Measurements from ENCODE around the gene P2RX4. TPM values are rescaled to one million over a fixed set of nuclear protein-coding genes. Genes with fewer than 3 reads are reported as not detected.
"Not testable (repeated sequence)": the region's sequence is repeated elsewhere in the genome, so short reads cannot be mapped to it uniquely, and the experiment has no call there.

P2RX4 gene
- total RNA-seq, 1 donor = 9.1 TPM

DNA sequence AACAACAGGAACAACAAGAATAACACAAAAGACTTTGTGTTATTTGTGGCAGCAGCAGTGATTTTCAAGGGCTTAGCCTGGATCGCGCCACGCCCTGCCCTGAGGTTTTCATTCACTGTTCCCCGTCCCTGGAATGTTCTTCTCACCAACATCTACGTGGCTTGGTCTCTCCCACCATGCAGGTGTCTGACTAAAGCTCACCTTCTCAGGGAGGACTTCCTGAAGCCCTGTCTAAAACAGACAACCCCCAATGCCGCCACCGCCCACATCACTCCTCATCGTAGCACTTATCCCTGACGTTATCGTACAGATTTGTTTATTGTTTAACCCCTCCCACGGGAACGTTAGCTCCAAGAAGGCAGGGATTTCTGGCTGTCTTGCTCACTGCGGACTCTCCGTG is 40.4 kb downstream of the P2RX4 start:
- DNase-seq (ENCODE audit: low read depth) = no peak
- no peak for TF ChIP-seq CTCF (IDR thresholded peaks at IDR 0.05; ENCODE audit: insufficient read depth, low read length)
- H3K4me3 ChIP-seq (ENCODE audit: low read depth, low read length) = no peak overlapping the region

DNA sequence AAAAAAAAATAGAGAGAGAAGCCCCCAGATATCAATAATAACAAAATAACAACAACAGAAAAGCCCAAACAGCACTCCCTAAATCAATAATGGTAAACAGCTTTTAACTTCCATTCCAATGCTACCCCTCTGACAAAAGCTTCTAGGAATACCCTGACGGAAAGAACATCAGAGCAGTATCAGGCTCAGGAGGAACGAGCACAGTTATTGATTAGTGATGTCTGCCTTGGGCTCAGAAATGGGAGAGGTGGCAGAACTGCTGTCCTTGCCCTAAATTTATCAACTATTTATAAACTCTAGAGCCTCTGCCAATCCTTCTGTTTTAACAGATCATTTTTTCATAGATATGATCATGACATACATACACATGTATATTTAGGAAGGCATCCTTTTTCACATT is 41.9 kb downstream of the P2RX4 start:
- no peak for TF ChIP-seq CTCF (IDR thresholded peaks at IDR 0.05; ENCODE audit: insufficient read depth, low read length)
- no peak for DNase-seq (ENCODE audit: low read depth)
- H3K4me3 ChIP-seq (ENCODE audit: low read depth, low read length) = no peak overlapping the region

- TF ChIP-seq CTCF (IDR thresholded peaks at IDR 0.05; ENCODE audit: insufficient read depth, low read length) = no peak
- DNase-seq (ENCODE audit: low read depth) = no peak
- H3K4me3 ChIP-seq (ENCODE audit: low read depth, low read length) = no peak overlapping the region
These were observed 42.9 kb downstream of the P2RX4 start for GRCh38 chr12:121252712-121253345.

GRCh38 chr12:121253638-121254335 is 43.9 kb downstream of the P2RX4 start:
- DNase-seq (ENCODE audit: low read depth) = no peak
- no peak for TF ChIP-seq CTCF (IDR thresholded peaks at IDR 0.05; ENCODE audit: insufficient read depth, low read length)
- H3K4me3 ChIP-seq (ENCODE audit: low read depth, low read length) = no peak overlapping the region

DNA sequence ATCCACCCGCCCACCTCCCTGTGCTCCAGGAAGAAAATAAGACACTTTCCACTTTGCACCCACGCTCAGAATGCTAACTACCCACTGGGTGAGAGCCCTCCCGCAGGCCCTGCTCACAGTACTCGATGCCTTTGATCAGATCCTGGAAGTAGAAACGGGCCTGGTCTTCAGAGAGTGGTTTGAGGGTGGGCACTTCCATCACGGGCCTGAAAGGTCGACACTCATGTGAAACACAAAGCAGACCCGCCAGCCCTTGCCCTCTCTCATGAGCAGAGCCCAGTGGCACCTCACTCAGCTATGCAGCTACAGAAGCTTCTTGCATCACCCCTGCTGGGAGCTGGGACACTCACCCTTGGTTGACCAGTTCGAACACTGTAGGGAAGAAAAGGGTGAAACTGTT is 45.5 kb downstream of the P2RX4 start:
- H3K4me3 ChIP-seq (ENCODE audit: low read depth, low read length) = no peak overlapping the region
- DNase-seq (ENCODE audit: low read depth) = no peak
- TF ChIP-seq CTCF (IDR thresholded peaks at IDR 0.05; ENCODE audit: insufficient read depth, low read length) = no peak

DNA sequence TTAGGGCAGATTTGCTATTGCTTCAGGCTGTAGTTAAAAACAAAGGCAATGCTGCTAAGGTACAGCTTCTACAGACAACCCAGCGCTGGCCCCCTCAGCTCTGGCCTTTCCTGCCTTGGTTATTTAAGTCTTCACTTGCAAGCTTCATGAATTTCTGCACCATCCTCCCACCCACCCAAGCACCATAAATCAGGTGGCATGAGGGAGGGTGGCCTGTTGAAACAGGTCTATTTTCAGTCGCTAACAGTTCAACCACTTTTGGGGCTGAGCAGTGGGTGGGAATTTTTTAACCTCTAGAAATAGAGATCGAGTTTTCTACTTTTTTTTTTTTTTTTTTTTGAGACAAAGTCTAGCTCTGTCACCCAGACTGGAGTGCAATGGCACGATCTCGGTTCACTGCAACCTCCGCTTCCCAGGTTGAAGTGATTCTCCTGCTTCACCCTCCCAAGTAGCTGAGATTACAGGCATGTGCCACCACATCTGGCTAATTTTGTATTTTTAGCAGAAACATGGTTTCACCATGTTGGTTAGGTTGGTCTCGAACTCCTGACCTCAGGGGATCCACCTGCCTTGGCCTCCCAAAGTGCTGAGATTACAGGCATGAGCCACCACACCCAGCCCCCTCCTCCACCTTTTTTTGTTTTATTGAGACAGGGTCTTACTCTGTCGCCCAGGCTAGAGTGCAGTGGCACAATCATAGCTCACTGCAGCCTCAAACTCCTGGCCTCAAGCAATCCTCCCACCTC is 47.9 kb downstream of the P2RX4 start:
- DNase-seq (ENCODE audit: low read depth); H3K4me3 ChIP-seq (ENCODE audit: low read depth, low read length): not testable (repeated sequence)

DNA sequence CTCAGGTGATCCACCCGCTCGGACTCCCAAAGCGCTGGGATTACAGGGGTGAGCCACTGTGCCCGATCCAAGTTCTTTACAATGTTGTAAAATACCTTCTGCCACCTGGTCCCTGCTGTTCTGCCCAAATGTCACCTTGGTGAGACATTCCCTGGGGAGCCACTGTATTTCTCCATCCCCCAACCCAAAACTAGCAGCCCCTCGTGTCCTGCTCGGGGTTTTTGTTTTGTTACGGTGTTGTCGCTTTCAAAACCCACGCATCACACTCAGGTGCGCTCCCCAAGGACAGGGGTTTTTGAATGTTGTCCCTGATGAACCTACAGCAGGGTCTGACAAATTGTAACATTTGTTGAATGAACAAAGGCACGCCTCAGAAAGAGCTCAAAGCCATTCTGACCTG is 49.1 kb downstream of the P2RX4 start:
- no peak overlapping the region for H3K4me3 ChIP-seq (ENCODE audit: low read depth, low read length)
- no peak for DNase-seq (ENCODE audit: low read depth)
- no peak for TF ChIP-seq CTCF (IDR thresholded peaks at IDR 0.05; ENCODE audit: insufficient read depth, low read length)
